Nephron (organoid): ENCODE measurements around the gene CIDEA.

Experiments used
- H3K27ac Mint-ChIP-seq, 3 experiments: 2 replicates each; pipeline ENCODE4 v1.8.0; 2020; ENCODE audit warnings: mixed read lengths in 3 of 3, mild to moderate bottlenecking in 2 of 3, moderate library complexity in 1 of 3
- H3K27me3 Mint-ChIP-seq: 2 replicates; pipeline ENCODE4 v1.8.0; 2021; ENCODE audit warnings: low read depth, mild to moderate bottlenecking, moderate library complexity, mixed read lengths
- H3K36me3 Mint-ChIP-seq: 2 replicates; pipeline ENCODE4 v1.8.0; 2020; ENCODE audit warnings: low read depth, mixed read lengths
- H3K4me1 Mint-ChIP-seq: 2 replicates; pipeline ENCODE4 v1.8.0; 2020; ENCODE audit warnings: mixed read lengths
- H3K4me3 Mint-ChIP-seq, 3 experiments: 2 replicates each; pipeline ENCODE4 v1.8.0; 2020; ENCODE audit warnings: mild to moderate bottlenecking in 3 of 3, mixed read lengths in 3 of 3, moderate library complexity in 2 of 3
- H3K9me3 Mint-ChIP-seq: 2 replicates; pipeline ENCODE4 v1.8.0; 2020; ENCODE audit warnings: mixed read lengths
- CTCF ChIP-seq, 3 experiments: fragments of 200-600 bp; sonication (generic); IDR thresholded peaks; one replicate each; pipeline ENCODE4 v1.5.0; 2021; ENCODE audit warnings: antibody characterized with exemption in 3 of 3; ENCODE audit not compliant: unreplicated experiment in 3 of 3

CIDEA gene

GRCh38 chr18:12307701-12308385 is 53.7 kb downstream of the CIDEA start, which contains the start of gene TUBB6:
TSS of gene TUBB6 (plus strand) at chr18:12308241. CDS start at chr18:12308293, 52 bp downstream.
- Mint-ChIP-seq H3K4me1 (peaks cover 26% of the 10 kb centered on the region), H3K27ac (peak within 1 kb of the TSS; percentile 75 to 97 (median 88)), H3K36me3 (peaks cover 31% of the 10 kb centered on the region), H3K27me3 (peaks cover 35% of the 10 kb centered on the region), H3K9me3 (peaks cover 13% of the 10 kb centered on the region), H3K4me3 (peak within 1 kb of the TSS; percentile 89 to 97 (median 96))
- TF ChIP-seq CTCF (IDR thresholded peaks at IDR 0.05; ENCODE audit: unreplicated experiment in 3 of 3) = no peak

DNA sequence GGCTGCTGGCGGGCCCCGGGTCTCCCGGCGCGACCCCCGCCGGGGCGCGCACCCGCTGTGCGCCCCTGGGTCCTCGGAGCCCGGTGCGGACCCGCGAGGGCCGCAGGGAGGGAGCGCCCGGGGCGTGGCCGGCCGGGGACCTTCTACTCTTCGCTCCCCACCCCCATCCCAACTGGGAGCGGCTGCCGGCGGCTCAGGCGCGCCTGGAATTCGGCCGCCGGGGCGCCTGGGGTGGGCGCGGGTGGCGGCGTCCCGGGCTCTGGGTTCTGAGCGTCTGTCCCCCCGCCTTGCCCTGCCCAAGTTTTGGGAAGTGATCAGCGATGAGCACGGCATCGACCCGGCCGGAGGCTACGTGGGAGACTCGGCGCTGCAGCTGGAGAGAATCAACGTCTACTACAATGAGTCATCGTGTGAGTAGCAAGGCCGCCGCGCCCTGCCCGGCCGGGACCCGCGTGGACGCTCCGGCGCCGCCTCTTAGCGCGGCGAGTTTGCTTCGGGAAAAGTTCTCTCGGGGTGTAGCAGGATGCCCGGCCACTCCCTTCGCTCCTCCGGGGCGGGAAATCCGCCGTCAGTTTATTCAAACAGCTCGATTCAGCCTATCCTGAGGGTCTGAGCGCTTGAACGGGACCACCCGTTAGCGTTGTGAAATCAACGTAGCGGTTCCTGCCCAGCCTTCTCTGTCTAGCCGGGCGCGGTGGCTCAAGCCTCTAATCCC is 54.4 kb downstream of the CIDEA start:
- Mint-ChIP-seq H3K27me3 (peaks cover 35% of the 10 kb centered on the region), H3K9me3 (peaks cover 13% of the 10 kb centered on the region), H3K4me1 (peaks cover 33% of the 10 kb centered on the region), H3K4me3 (peak overlapping the region; percentile 83 to 96 (median 91)), H3K36me3 (peaks cover 38% of the 10 kb centered on the region), H3K27ac (peak overlapping the region; percentile 38 to 92 (median 51))
- no peak for TF ChIP-seq CTCF (IDR thresholded peaks at IDR 0.05; ENCODE audit: unreplicated experiment in 3 of 3)

- no peak for TF ChIP-seq CTCF (IDR thresholded peaks at IDR 0.05; ENCODE audit: unreplicated experiment in 3 of 3)
- peaks cover 33% of the 10 kb centered on the region for H3K27me3 Mint-ChIP-seq
- peaks cover 13% of the 10 kb centered on the region for H3K9me3 Mint-ChIP-seq
- peak overlapping the region in 2 of 3 experiments; percentile 51 to 92 for H3K27ac Mint-ChIP-seq
- H3K36me3 Mint-ChIP-seq = peaks cover 46% of the 10 kb centered on the region
- peak overlapping the region; percentile 83 to 96 (median 91) for H3K4me3 Mint-ChIP-seq
- H3K4me1 Mint-ChIP-seq = peaks cover 41% of the 10 kb centered on the region
Measured at GRCh38 chr18:12309683-12310198, 55.6 kb downstream of the CIDEA start.

DNA sequence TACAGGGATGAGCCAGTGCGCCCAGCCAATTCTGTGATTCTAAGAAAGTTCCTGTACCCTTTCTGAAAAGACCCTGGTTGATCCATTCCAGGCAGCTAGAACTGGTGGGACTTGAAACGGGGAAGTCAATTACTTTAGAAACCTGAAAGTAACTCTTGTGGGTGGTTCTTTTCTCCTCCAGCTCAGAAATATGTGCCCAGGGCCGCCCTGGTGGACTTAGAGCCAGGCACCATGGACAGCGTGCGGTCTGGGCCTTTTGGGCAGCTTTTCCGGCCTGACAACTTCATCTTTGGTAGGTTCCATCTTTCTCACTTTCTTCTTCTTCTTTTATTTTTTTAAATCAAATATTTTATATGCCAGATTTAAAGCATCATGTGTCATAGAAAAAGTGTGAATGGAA is 56.6 kb downstream of the CIDEA start:
- TF ChIP-seq CTCF (IDR thresholded peaks at IDR 0.05; ENCODE audit: unreplicated experiment in 3 of 3) = no peak
- Mint-ChIP-seq H3K36me3 (peaks cover 46% of the 10 kb centered on the region), H3K4me1 (peaks cover 46% of the 10 kb centered on the region), H3K4me3 (peak overlapping the region; percentile 44 to 79 (median 77)), H3K27me3 (peaks cover 29% of the 10 kb centered on the region), H3K27ac (no peak overlapping the region), H3K9me3 (peaks cover 13% of the 10 kb centered on the region)

DNA sequence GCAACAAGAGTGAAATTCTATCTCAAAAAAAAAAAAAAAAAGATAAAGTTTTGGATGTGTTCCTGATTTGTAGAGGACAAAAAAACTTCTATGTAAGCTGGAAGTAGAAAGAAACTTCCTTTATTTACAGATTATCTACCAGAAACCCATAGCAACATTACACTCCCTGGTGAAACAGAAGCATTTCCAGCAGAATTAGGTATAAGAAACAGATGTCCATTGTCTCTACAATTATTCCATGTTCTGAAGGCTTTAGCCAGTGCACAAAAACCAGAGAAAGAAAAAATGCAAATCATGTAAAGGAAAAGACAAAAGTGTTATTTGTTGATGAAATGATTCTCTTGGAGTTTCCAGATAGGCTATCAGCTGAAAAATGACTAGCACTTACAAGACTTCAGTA is 58.8 kb downstream of the CIDEA start:
- H3K9me3 Mint-ChIP-seq = peaks cover 13% of the 10 kb centered on the region
- peaks cover 53% of the 10 kb centered on the region for H3K36me3 Mint-ChIP-seq
- peak overlapping the region in 2 of 3 experiments; percentile 35 to 65 for H3K4me3 Mint-ChIP-seq
- peak overlapping the region in 1 of 3 experiments; percentile 72 for H3K27ac Mint-ChIP-seq
- peaks cover 10% of the 10 kb centered on the region for H3K27me3 Mint-ChIP-seq
- no peak for TF ChIP-seq CTCF (IDR thresholded peaks at IDR 0.05; ENCODE audit: unreplicated experiment in 3 of 3)
- peaks cover 51% of the 10 kb centered on the region for H3K4me1 Mint-ChIP-seq
